ENCODE results near the gene ARFGAP3. TPM values are rescaled to one million over a fixed set of nuclear protein-coding genes. Genes with fewer than 3 reads are reported as not detected.

The ARFGAP3 gene
- total and polyA plus RNA-seq, 7 donors = 23.4 to 45.3 (median 35.7) TPM

- Histone ChIP-seq H3K36me3 (peaks cover 25 to 85% (median 54%) of the 10 kb centered on the region in 4 donors), H3K9me3 (no peaks in the 10 kb centered on the region), H3K27me3 (no peaks in the 10 kb centered on the region), H3K4me1 (peaks cover 0 to 18% (median 15%) of the 10 kb centered on the region in 4 donors), H3K27ac (no peak overlapping the region), H3K4me3 (no peak overlapping the region)
- DNase-seq = no peak
- TF ChIP-seq POLR2A (IDR thresholded peaks at IDR 0.05) (no peak), CTCF (IDR thresholded peaks at IDR 0.05) (no peak), EP300 (IDR thresholded peaks at IDR 0.05) (no peak), POLR2AphosphoS5 (IDR thresholded peaks at IDR 0.05) (no peak)
- intact Hi-C loops (cut with DNase I) = no loop called here
Observed at GRCh38 chr22:42873356-42873755, 16.3 kb upstream of the ARFGAP3 start.

GRCh38 chr22:42872821-42873220 is 15.7 kb upstream of the ARFGAP3 start:
- no peaks in the 10 kb centered on the region for H3K27me3 ChIP-seq
- TF ChIP-seq CTCF (IDR thresholded peaks at IDR 0.05) = no peak
- TF ChIP-seq POLR2AphosphoS5 (IDR thresholded peaks at IDR 0.05) = no peak
- no peak for TF ChIP-seq EP300 (IDR thresholded peaks at IDR 0.05)
- no peak for TF ChIP-seq POLR2A (IDR thresholded peaks at IDR 0.05)
- peaks cover 0 to 20% (median 19%) of the 10 kb centered on the region in 4 donors for H3K4me1 ChIP-seq
- H3K36me3 ChIP-seq = peaks cover 20 to 80% (median 49%) of the 10 kb centered on the region in 4 donors
- H3K27ac ChIP-seq = no peak overlapping the region
- DNase-seq = no peak
- 91% methylated on average over 9 of the region's 9 CpGs for whole genome bisulfite sequencing, 2 donors
- no peaks in the 10 kb centered on the region for H3K9me3 ChIP-seq
- intact Hi-C loops (cut with DNase I) = no loop called here
- no peak overlapping the region for H3K4me3 ChIP-seq

- peaks cover 8 to 65% (median 35%) of the 10 kb centered on the region in 4 donors for H3K36me3 ChIP-seq
- no peak for DNase-seq
- TF ChIP-seq POLR2A (IDR thresholded peaks at IDR 0.05) (no peak), POLR2AphosphoS5 (IDR thresholded peaks at IDR 0.05) (no peak)
- no peak overlapping the region for H3K4me3 ChIP-seq
- intact Hi-C loops (cut with DNase I) = no loop called here
- no peak overlapping the region for H3K27ac ChIP-seq
- H3K9me3 ChIP-seq = no peaks in the 10 kb centered on the region
- 91 to 94% methylated on average over 31 of the region's 31 CpGs for WGBS, 2 donors
- peaks cover 0 to 24% (median 20%) of the 10 kb centered on the region in 4 donors for H3K4me1 ChIP-seq
- H3K27me3 ChIP-seq = no peaks in the 10 kb centered on the region
Observed at GRCh38 chr22:42871146-42872050, 14.3 kb upstream of the ARFGAP3 start.

GRCh38 chr22:42869888-42870480 is 12.9 kb upstream of the ARFGAP3 start:
- no peak overlapping the region for H3K4me3 ChIP-seq
- H3K36me3 ChIP-seq = peaks cover 2 to 51% (median 23%) of the 10 kb centered on the region in 4 donors
- 89 to 91% methylated on average over 33 of the region's 33 CpGs for WGBS, 2 donors
- TF ChIP-seq CTCF (IDR thresholded peaks at IDR 0.05) (no peak), POLR2A (IDR thresholded peaks at IDR 0.05) (no peak), EP300 (IDR thresholded peaks at IDR 0.05) (no peak), POLR2AphosphoS5 (IDR thresholded peaks at IDR 0.05) (no peak)
- H3K4me1 ChIP-seq = peaks cover 0 to 24% (median 20%) of the 10 kb centered on the region in 4 donors
- no peaks in the 10 kb centered on the region for H3K27me3 ChIP-seq
- intact Hi-C loops (cut with DNase I) = loop anchor here (2.0 to 5.0 kb wide), 2 partner anchors 145 to 162 kb away; partner anchors contain the start of gene PACSIN2
- DNase-seq = no peak
- peak overlapping the region; percentile 59 to 74 (median 68) for H3K27ac ChIP-seq
- no peaks in the 10 kb centered on the region for H3K9me3 ChIP-seq

- intact Hi-C loops (cut with DNase I) = loop anchor here (2.0 to 5.0 kb wide), 2 partner anchors 145 to 163 kb away; partner anchors contain the start of gene PACSIN2
- peaks cover 2 to 46% (median 21%) of the 10 kb centered on the region in 4 donors for H3K36me3 ChIP-seq
- H3K9me3 ChIP-seq = no peaks in the 10 kb centered on the region
- TF ChIP-seq POLR2AphosphoS5 (IDR thresholded peaks at IDR 0.05) (no peak), POLR2A (IDR thresholded peaks at IDR 0.05) (no peak), EP300 (IDR thresholded peaks at IDR 0.05) (no peak), CTCF (IDR thresholded peaks at IDR 0.05) (no peak)
- WGBS, 2 donors = 92 to 95% methylated on average over 8 of the region's 8 CpGs
- no peak for DNase-seq
- no peaks in the 10 kb centered on the region for H3K27me3 ChIP-seq
- peak overlapping the region; percentile 59 to 74 (median 68) for H3K27ac ChIP-seq
- peaks cover 0 to 24% (median 20%) of the 10 kb centered on the region in 4 donors for H3K4me1 ChIP-seq
- no peak overlapping the region for H3K4me3 ChIP-seq
Observed at GRCh38 chr22:42869463-42869862, 12.4 kb upstream of the ARFGAP3 start.

Data from sigmoid colon (tissue), 7 donors.